Fibroblast of skin of left quadriceps (primary cell): Measurements from ENCODE around the gene MYLK2.
"Not testable (repeated sequence)": the region's sequence is repeated elsewhere in the genome, so short reads cannot be mapped to it uniquely, and the experiment has no call there.

Experiments
- DNase-seq, 2 experiments: peaks; one replicate each; pipeline ENCODE4 v3.0.0-alpha.2; 2013; ENCODE audit warnings: low read depth in 2 of 2

The MYLK2 gene

GRCh38 chr20:31815408-31816188 lies 3.6 kb upstream of the MYLK2 start:
- no peak for DNase-seq

- no peak for DNase-seq
Observed at GRCh38 chr20:31816221-31816620, 2.9 kb upstream of the MYLK2 start.

- no peak for DNase-seq
Observed at GRCh38 chr20:31817461-31817860, 1.7 kb upstream of the MYLK2 start.

DNA sequence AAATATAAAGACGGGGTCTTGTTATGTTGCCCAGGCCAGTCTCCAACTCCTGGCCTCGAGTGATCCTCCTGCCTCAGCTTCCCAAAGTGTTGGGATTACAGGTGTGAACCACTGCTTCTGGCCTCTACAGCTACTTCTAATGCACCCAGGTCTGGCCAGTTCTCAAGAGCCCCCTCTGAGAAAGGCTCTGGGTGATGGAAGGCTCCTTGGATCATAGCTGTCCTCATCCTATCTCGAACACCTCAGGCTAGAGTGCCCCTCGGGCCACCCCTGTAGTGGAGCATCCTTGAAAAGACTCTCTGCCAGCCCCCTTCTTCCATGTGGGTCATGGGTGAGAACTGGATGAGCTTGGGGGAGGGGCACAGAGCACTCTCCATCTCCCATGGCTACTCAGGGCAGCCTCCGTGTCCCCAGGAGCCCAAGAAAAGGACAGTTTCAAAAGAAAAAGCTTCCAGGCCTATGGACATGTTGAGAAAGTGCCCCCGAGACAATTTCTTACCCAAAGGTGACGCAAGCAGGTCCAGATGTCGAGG lies 714 bp upstream of the MYLK2 start:
- no peak for DNase-seq

- DNase-seq, result no peak
Observed at GRCh38 chr20:31820228-31820627, 1.1 kb downstream of the MYLK2 start.

DNA sequence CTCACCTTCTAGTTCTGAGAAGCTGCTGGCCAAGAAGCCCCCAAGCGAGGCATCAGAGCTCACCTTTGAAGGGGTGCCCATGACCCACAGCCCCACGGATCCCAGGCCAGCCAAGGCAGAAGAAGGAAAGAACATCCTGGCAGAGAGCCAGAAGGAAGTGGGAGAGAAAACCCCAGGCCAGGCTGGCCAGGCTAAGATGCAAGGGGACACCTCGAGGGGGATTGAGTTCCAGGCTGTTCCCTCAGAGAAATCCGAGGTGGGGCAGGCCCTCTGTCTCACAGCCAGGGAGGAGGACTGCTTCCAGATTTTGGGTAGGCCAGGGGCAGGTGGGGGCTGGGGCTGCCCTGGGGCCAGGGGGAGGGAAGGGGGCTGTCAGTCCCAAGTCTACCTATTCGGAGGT lies 2.3 kb downstream of the MYLK2 start:
- DNase-seq, result no peak

GRCh38 chr20:31822421-31823330 lies 3.5 kb downstream of the MYLK2 start:
- DNase-seq, result no peak

DNA sequence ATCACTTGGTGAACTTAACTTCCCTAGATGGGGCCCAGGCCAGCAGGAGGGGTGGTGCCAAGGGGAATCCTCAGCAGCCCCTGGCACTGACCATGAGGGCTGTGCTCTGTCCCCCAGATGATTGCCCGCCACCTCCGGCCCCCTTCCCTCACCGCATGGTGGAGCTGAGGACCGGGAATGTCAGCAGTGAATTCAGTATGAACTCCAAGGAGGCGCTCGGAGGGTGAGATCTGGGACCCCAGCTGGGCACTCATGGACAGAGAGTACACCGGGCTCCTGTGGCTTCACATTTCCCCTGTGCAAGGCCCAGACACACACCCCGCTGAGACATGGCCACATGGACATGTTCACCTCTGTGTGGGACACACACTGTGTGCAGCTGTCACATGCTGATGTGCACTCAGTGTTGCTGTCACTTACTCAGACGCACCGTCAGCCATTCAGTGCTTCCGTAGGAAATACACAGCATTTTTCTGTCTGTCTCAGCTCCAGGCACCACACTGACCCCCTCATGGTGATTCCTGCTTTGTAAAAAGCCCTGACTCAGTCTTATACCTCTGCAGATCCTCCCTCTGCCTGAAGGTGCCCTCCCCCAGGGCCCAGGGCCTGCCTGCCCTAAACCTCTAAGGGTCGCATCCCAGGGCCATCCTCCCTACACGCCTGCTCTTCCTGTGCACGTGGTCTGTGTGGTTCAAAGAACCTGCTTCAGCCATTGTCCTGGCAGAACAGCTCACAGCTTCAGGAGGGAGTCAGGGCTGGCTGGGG lies 4.4 kb downstream of the MYLK2 start:
- no peak for DNase-seq

GRCh38 chr20:31824125-31824485 lies 4.9 kb downstream of the MYLK2 start:
- no peak for DNase-seq

DNA sequence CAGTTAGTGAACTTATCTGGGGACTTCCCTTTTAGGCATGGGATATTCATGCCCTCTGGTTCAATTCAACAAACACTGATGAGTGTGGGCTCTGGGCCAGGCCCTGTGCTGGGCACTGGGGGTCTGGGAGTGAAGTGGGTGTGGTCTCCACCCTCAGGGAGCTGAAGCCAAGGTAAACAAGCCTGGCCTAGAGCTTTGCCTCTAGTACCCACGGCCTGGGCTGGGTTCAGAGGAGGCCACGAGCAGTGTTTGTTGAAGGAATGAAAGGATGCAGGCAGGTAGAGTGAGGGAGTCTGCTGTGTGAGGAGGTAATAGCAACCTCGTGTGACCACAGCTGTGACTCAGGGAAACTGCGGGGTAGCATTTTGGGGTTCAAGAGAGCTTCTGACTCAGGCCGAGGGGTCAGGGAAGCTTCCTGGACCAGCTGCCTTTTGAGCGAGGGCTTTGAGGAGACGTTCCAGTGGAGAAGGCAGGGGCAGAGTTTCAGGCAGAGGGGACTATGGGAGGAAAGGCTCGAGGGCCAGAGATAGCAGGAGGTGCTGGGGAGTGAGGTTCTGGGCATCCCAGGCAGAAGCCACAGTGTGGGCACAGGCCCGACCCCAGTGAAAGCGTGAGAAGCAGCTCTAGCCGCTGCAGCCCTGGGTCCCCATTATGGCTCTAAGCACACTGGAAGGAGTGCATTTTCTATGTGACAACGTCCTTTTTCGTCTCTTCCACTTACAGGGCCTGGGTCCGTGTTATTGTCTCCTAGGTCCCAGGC lies 5.6 kb downstream of the MYLK2 start:
- DNase-seq, result no peak

GRCh38 chr20:31826074-31826473 lies 6.9 kb downstream of the MYLK2 start:
- no peak for DNase-seq

DNA sequence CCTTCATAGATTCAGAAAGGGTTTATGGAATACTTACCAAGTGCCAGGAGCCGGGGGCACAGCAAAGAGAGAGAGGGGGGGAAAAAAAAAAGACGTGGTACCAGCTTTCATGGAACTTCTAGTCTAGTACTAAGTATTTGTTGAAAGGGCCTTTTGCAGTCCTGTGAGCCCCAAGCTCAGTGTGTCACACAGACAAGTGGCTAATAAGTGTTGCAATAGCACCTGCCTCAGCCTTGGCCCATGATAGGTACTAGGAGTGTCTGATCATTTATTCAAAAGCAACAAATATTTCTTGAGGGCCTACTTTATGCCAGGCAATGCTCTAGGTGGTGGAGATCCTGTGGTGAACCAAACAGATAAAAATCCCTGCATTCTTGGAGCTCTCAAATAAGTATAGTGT lies 7.9 kb downstream of the MYLK2 start:
- no peak for DNase-seq

GRCh38 chr20:31828016-31828415 lies 8.9 kb downstream of the MYLK2 start:
- DNase-seq, result not testable (repeated sequence)

DNA sequence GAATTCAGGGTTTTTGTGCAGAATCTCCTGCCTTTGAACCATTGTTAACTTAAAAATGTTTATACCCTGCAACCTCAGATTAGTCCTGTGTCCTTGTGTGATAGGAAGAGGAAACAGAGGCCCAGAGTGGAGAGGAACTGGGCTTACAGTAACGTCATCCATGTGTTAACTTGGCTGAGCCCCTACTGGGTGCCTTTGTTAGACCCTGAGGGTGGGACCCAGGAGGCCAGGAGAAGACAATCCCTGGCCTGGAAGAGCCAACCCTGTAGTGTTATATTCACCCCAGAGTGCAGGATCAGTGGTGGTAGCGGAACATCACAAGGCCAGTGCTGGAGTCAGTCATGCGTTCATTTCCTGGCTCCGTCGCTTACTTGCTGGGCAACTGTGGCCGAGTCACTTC lies 10.6 kb downstream of the MYLK2 start:
- no peak for DNase-seq

GRCh38 chr20:31830406-31830981 lies 11.3 kb downstream of the MYLK2 start:
- DNase-seq, result no peak

DNA sequence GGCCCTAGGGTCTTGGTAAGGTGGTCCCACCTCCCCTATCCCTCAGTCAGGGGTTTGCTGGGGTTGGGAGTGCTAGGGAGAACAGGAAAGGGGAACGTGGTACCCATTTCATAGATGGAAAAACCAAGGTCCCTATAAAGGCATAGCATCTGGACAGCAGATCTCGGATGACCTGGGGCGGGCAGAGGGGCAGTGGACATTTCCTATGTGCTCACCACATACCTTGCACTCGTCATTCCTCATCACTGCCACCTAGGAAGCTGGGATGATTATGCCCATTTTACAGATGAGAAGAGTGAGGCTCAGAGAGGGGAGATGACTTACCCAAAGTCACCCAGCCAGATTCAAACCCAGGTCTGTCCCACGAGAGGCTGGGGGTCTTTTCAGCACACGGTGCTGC lies 12.1 kb downstream of the MYLK2 start:
- no peak for DNase-seq

- DNase-seq, result no peak
Observed at GRCh38 chr20:31831771-31832306, 12.7 kb downstream of the MYLK2 start.

DNA sequence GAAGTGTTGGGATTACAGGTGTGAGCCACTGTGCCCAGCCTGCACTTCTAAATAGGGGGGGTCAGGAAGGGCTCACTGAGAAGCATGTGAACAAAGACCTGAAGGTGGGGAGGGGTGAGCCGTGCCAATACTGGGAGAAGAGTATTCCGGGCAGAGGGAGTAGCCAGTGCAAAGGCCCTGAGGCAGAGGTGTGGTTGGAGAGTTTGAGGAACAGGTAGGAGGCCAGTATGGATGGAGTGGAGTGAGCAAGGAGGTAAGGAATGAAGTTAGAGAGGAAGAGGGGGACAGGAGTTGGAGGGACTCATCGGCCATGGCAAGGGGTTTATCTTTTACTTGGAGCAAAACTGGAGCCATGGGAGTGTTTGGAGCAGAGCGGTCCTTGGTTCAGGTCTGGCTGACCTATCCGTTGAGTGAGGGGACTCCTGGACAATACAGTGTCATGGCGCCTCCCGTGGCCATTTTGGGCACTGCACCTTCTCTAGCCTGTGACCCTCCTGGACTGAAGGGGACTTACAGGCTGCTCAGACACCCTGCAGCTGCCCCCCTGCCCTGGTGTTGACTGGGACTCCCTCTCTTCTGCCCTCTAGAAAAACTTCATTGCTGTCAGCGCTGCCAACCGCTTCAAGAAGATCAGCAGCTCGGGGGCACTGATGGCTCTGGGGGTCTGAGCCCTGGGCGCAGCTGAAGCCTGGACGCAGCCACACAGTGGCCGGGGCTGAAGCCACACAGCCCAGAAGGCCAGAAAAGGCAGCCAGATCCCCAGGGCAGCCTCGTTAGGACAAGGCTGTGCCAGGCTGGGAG lies 14.2 kb downstream of the MYLK2 start:
- DNase-seq, result no peak

DNA sequence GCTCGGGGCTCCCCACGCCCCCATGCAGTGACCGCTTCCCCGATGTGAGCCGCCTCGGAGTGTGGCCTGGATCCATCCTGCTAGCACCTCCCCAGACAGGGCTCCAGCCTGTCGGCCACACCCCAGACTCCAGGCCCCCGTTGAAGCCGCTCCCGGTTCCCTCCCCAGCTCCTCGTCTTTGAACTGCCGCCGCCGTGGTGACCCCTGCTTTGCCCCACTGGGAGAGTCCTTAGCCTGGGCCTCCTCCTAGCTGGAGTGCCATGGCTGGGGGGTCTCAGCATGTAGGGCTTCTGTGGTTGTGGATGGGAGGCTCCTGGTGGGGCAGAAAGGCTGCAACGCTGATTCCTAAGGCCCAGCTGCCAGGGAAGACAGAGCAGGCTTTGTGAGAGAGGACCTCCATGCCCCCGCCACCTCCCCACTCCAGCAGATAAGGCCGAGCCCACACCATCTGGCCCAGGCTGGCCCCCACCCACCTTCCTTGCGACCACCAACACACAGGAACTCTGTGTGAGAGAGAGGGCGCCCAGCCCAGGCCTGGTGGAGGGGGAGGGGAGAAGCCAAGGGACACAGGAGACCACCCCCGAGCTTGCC lies 14.9 kb downstream of the MYLK2 start:
- no peak for DNase-seq
